ENCODE results near the gene BCKDHA. TPM values are rescaled to one million over a fixed set of nuclear protein-coding genes. Genes with fewer than 3 reads are reported as not detected.

Gene BCKDHA
- total RNA-seq, 1 experiment from 2014 or later: 17.7 TPM

- TF ChIP-seq CBX3 (IDR thresholded peaks at IDR 0.05; ENCODE audit: low read depth): no peak
- TF ChIP-seq RAD21 (IDR thresholded peaks at IDR 0.05; ENCODE audit: low read depth): no peak
- no peak for TF ChIP-seq CTCF (IDR thresholded peaks at IDR 0.05 in 2 of 3, conservative IDR thresholded peaks at IDR 0.05 in 1 of 3; ENCODE audit: borderline replicate concordance in 1 of 3, insufficient read depth in 1 of 3, low read depth in 2 of 3, low read length in 2 of 3)
- no peak for TF ChIP-seq JUND (IDR thresholded peaks at IDR 0.05)
- no peak for TF ChIP-seq POLR2AphosphoS5 (IDR thresholded peaks at IDR 0.05; ENCODE audit: low read depth, low read length)
- no peak for TF ChIP-seq YY1 (IDR thresholded peaks at IDR 0.05; ENCODE audit: extremely low read depth, insufficient replicate concordance, low read depth, low read length)
- TF ChIP-seq SRF (IDR thresholded peaks at IDR 0.05; ENCODE audit: low read depth): no peak
- TF ChIP-seq EZH2 (IDR thresholded peaks at IDR 0.05): no peak
- TF ChIP-seq EGR1 (IDR thresholded peaks at IDR 0.05; ENCODE audit: low read depth): no peak
- TF ChIP-seq CEBPB (IDR thresholded peaks at IDR 0.05; ENCODE audit: low read depth): no peak
- TF ChIP-seq FOSL1 (IDR thresholded peaks at IDR 0.05; ENCODE audit: low read depth): no peak
- TF ChIP-seq SP1 (IDR thresholded peaks at IDR 0.05; ENCODE audit: low read depth): no peak
- no peak for TF ChIP-seq ATF3 (IDR thresholded peaks at IDR 0.05)
- no peak for TF ChIP-seq MAX (IDR thresholded peaks at IDR 0.05)
- no peak for TF ChIP-seq SIN3A (IDR thresholded peaks at IDR 0.05; ENCODE audit: low read depth)
- no peak for TF ChIP-seq EZH2phosphoT487 (IDR thresholded peaks at IDR 0.05; ENCODE audit: borderline replicate concordance)
- TF ChIP-seq REST (IDR thresholded peaks at IDR 0.05; ENCODE audit: low read depth): no peak
- Histone ChIP-seq H3K27ac (ENCODE audit: low read depth, low read length) (no peak overlapping the region), H2AFZ (ENCODE audit: low read depth, low read length, poor library complexity, severe bottlenecking) (no peak overlapping the region), H3K4me2 (ENCODE audit: low read length) (no peak overlapping the region), H3K9me2 (ENCODE audit: insufficient read depth) (no peaks in the 10 kb centered on the region), H3K79me2 (ENCODE audit: insufficient read depth, low read length) (no peaks in the 10 kb centered on the region), H4K20me1 (ENCODE audit: insufficient read depth) (no peaks in the 10 kb centered on the region), H3K9me3 (ENCODE audit: control insufficient read depth in 1 of 2, insufficient read depth in 1 of 2, low read depth in 1 of 2, low read length in 2 of 2) (no peaks in the 10 kb centered on the region), H3K27me3 (ENCODE audit: insufficient read depth, low read length) (no peaks in the 10 kb centered on the region), H3K36me3 (ENCODE audit: control insufficient read depth in 1 of 2, insufficient read depth in 2 of 2, low read length in 2 of 2) (peaks cover 3% of the 10 kb centered on the region in 2 experiments; a peak in 2 of 4 replicates), H3K4me1 (ENCODE audit: control insufficient read depth in 1 of 2, insufficient read depth in 2 of 2, low read length in 2 of 2) (peaks cover 0 to 5% of the 10 kb centered on the region in 2 experiments; a peak in 2 of 4 replicates), H3K4me3 (replicated peaks in 1 of 2; ENCODE audit: low read depth in 1 of 2, low read length in 2 of 2) (no peak overlapping the region), H3K9ac (ENCODE audit: low read length) (no peak overlapping the region)
- ChIA-PET POLR2A (no interaction called here), CTCF (no interaction called here), RAD21 (ENCODE audit: low non-redundant PET in 1 of 2, low total read pairs in 2 of 2, uncharacterized antibody in 2 of 2, unreplicated experiment in 2 of 2) (no interaction called here)
- DNase-seq (ENCODE audit: low read depth, low spot score): no peak
- intact Hi-C loops (cut with micrococcal nuclease): no loop called here
- ATAC-seq: no peak
- no TSS peak for BruUV-seq (replicated peaks)
Measured at GRCh38 chr19:41422456-41422855, 24.8 kb downstream of the BCKDHA start.

All from HCT116 (cell line).